Prostate gland (tissue), 2 donors: Measurements from ENCODE around the gene ZBTB21.

Experiments
- POLR2A ChIP-seq: fragments of 450-650 bp; IDR thresholded peaks from one replicate; pipeline ENCODE4 v1.6.1; 2016; ENCODE audit warnings: antibody characterized with exemption, mild to moderate bottlenecking
- TF ChIP-seq, protein P1 (sequence below), 4 experiments: fragments of 200-600 bp in 2 of 4; fragments of 450-650 bp in 2 of 4; sonication (generic) in 2 of 4; IDR thresholded peaks; 1 replicate in 3 of 4; 2 replicates in 1 of 4; pipeline ENCODE4 v1.5.1; 2016 to 2019; ENCODE audit warnings: antibody characterized with exemption in 4 of 4, mild to moderate bottlenecking in 2 of 4, moderate library complexity in 2 of 4

GRCh38 chr21:42041711-42042110 is 31.6 kb upstream of the ZBTB21 start:
- TF ChIP-seq, protein P1, sequence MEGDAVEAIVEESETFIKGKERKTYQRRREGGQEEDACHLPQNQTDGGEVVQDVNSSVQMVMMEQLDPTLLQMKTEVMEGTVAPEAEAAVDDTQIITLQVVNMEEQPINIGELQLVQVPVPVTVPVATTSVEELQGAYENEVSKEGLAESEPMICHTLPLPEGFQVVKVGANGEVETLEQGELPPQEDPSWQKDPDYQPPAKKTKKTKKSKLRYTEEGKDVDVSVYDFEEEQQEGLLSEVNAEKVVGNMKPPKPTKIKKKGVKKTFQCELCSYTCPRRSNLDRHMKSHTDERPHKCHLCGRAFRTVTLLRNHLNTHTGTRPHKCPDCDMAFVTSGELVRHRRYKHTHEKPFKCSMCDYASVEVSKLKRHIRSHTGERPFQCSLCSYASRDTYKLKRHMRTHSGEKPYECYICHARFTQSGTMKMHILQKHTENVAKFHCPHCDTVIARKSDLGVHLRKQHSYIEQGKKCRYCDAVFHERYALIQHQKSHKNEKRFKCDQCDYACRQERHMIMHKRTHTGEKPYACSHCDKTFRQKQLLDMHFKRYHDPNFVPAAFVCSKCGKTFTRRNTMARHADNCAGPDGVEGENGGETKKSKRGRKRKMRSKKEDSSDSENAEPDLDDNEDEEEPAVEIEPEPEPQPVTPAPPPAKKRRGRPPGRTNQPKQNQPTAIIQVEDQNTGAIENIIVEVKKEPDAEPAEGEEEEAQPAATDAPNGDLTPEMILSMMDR (IDR thresholded peaks at IDR 0.05): no peak
- TF ChIP-seq POLR2A: no peak
